ENCODE results near the gene TVP23B. TPM values are rescaled to one million over a fixed set of nuclear protein-coding genes. Genes with fewer than 3 reads are reported as not detected.

TVP23B gene
- total and polyA plus RNA-seq, 2 donors = 32.2 to 35.8 TPM

Other genes with a start within 250 kb of the TVP23B start
- gene TBC1D28, start 136.8 kb upstream of the TVP23B start, total RNA-seq = not detected
- not detected for gene TBC1D28, start 136.8 kb upstream of the TVP23B start, polyA plus RNA-seq
- gene FOXO3B, start 98.9 kb upstream of the TVP23B start, total RNA-seq = 1.8 TPM
- gene FOXO3B, start 98.9 kb upstream of the TVP23B start, polyA plus RNA-seq = 0.55 TPM
- 0.09 TPM for gene FBXW10, start 37.1 kb upstream of the TVP23B start, total RNA-seq
- 0.50 TPM for gene FBXW10, start 37.1 kb upstream of the TVP23B start, polyA plus RNA-seq
- gene PRPSAP2, start 76.9 kb downstream of the TVP23B start, total RNA-seq = 56.7 TPM
- 48.2 TPM for gene PRPSAP2, start 76.9 kb downstream of the TVP23B start, polyA plus RNA-seq
- 0.05 TPM for gene SLC5A10, start 171.0 kb downstream of the TVP23B start, total RNA-seq
- 0.52 TPM for gene SLC5A10, start 171.0 kb downstream of the TVP23B start, polyA plus RNA-seq
- 3.8 TPM for gene FAM83G, start 223.6 kb downstream of the TVP23B start, total RNA-seq
- 7.7 TPM for gene FAM83G, start 223.6 kb downstream of the TVP23B start, polyA plus RNA-seq